GM12878 (cell line): ENCODE measurements around the gene PIP4K2A. TPM values are rescaled to one million over a fixed set of nuclear protein-coding genes. Genes with fewer than 3 reads are reported as not detected.

Experiments used
- ATAC-seq: fragments of 200-7000 bp; cut with Tn5 transposase; 3 replicates; pipeline ENCODE4 v1.9.1; 2020; ENCODE audit warnings: mild to moderate bottlenecking, moderate library complexity
- BruUV-seq: library from RNA; stranded (reverse); fragments of 400-500 nt; replicated peaks from 2 replicates; lab custom pipeline; 2021; lab: Mats Ljungman, UMichigan
- CTCF ChIA-PET: fragments of 300-600 bp; sonication (Branson Sonifier 250); formaldehyde crosslinking; extraction: SDS; loops from one replicate; lab custom pipeline; 2021; ENCODE audit warnings: inconsistent platforms; lab: Yijun Ruan, JAX
- POLR2A ChIA-PET: fragments of 350-600 bp; formaldehyde crosslinking; extraction: SDS; loops from one replicate; lab custom pipeline; 2021; ENCODE audit warnings: inconsistent platforms; lab: Charles Lee
- RAD21 ChIA-PET: fragments of 300-600 bp; sonication (Branson Sonifier 250); formaldehyde crosslinking; loops from one replicate; lab custom pipeline; 2023; ENCODE audit warnings: antibody characterized with exemption; ENCODE audit not compliant: unreplicated experiment; lab: Charles Lee
- SMC1A ChIA-PET: fragments of 300-600 bp; sonication (Branson Sonifier 250); formaldehyde crosslinking; loops from one replicate; lab custom pipeline; 2023; ENCODE audit not compliant: unreplicated experiment, uncharacterized antibody; lab: Charles Lee
- DNase-seq: peaks from one replicate; pipeline ENCODE4 v3.0.0-alpha.2; 2011; ENCODE audit warnings: low read depth, low spot score
- FAIRE-seq: peaks from 3 replicates; lab custom pipeline; 2011; peaks lifted over from hg19 to GRCh38; lab: Jason Lieb, UNC
- H2AFZ ChIP-seq: 2 replicates; pipeline ENCODE4 v1.6.0; 2011; ENCODE audit warnings: low read depth, low read length, control low read depth; ENCODE audit not compliant: control insufficient read depth
- H3K27ac ChIP-seq: 2 replicates; pipeline ENCODE4 v1.5.1; 2011; ENCODE audit warnings: control low read depth; ENCODE audit not compliant: control insufficient read depth, insufficient read depth
- H3K27me3 ChIP-seq, 2 experiments: replicated peaks in 1 of 2; 2 replicates each; pipeline versions ENCODE4 v1.6.0 to v1.6.1; 2011; ENCODE audit warnings: low read length in 1 of 2; ENCODE audit not compliant: control insufficient read depth in 2 of 2, insufficient read depth in 2 of 2
- H3K36me3 ChIP-seq, 2 experiments: 2 replicates each; pipeline ENCODE4 v1.5.1; 2011; ENCODE audit warnings: low read length in 1 of 2; ENCODE audit not compliant: control insufficient read depth in 2 of 2, insufficient read depth in 2 of 2
- H3K4me1 ChIP-seq: 2 replicates; pipeline ENCODE4 v1.6.1; 2011; ENCODE audit warnings: mild to moderate bottlenecking, low read length, moderate library complexity, mixed read lengths; ENCODE audit not compliant: control insufficient read depth, insufficient read depth
- H3K4me2 ChIP-seq: 2 replicates; pipeline ENCODE4 v1.6.0; 2011; ENCODE audit warnings: control low read depth; ENCODE audit not compliant: control insufficient read depth, insufficient read depth
- H3K4me3 ChIP-seq: fragments of 200-600 bp; sonication (generic); 2 replicates; pipeline ENCODE4 v1.5.1; 2016
- H3K79me2 ChIP-seq: 2 replicates; pipeline ENCODE4 v1.6.0; 2011; ENCODE audit warnings: low read length; ENCODE audit not compliant: control insufficient read depth, insufficient read depth
- H3K9ac ChIP-seq: 2 replicates; pipeline ENCODE4 v1.8.0; 2011; ENCODE audit warnings: low read length, control low read depth, mixed read lengths; ENCODE audit not compliant: control insufficient read depth, insufficient read depth
- H3K9me3 ChIP-seq: replicated peaks from 3 replicates; pipeline ENCODE4 v1.5.1; 2011; ENCODE audit warnings: mild to moderate bottlenecking, low read length; ENCODE audit not compliant: control insufficient read depth, insufficient read depth
- H4K20me1 ChIP-seq: 2 replicates; pipeline ENCODE4 v1.6.0; 2011; ENCODE audit not compliant: control insufficient read depth, insufficient read depth
- ATF2 ChIP-seq: IDR thresholded peaks from 2 replicates; pipeline ENCODE4 v1.6.1; 2012; ENCODE audit warnings: low read length, inconsistent platforms
- CBFB ChIP-seq: IDR thresholded peaks from 2 replicates; pipeline ENCODE4 v1.6.1; 2016; ENCODE audit warnings: antibody characterized with exemption, low read depth
- HDAC6 ChIP-seq: fragments of 200-600 bp; sonication (generic); IDR thresholded peaks from one replicate; pipeline ENCODE4 v1.8.0; 2017; ENCODE audit warnings: antibody characterized with exemption; ENCODE audit not compliant: unreplicated experiment
- HDGF ChIP-seq: fragments of 450-650 bp; IDR thresholded peaks from 2 replicates; pipeline ENCODE4 v1.6.1; 2016; ENCODE audit warnings: antibody characterized with exemption
- JUND ChIP-seq: IDR thresholded peaks from 2 replicates; pipeline ENCODE4 v1.6.1; 2012; ENCODE audit warnings: low read depth, mild to moderate bottlenecking, low read length, improper control_type of control experiment, moderate library complexity
- LARP7 ChIP-seq: fragments of 450-650 bp; IDR thresholded peaks from 2 replicates; pipeline ENCODE4 v1.6.1; 2017; ENCODE audit warnings: mild to moderate bottlenecking
- PAX5 ChIP-seq: IDR thresholded peaks from 2 replicates; pipeline ENCODE4 v1.6.1; 2011; ENCODE audit warnings: low read depth, low read length, borderline replicate concordance
- SIN3A ChIP-seq: IDR thresholded peaks from 2 replicates; pipeline ENCODE4 v1.6.1; 2012; ENCODE audit warnings: low read depth, low read length, improper control_type of control experiment
- SIX5 ChIP-seq: IDR thresholded peaks from 2 replicates; pipeline ENCODE4 v1.6.1; 2011; ENCODE audit warnings: mild to moderate bottlenecking, low read depth, low read length, moderate library complexity; ENCODE audit not compliant: severe bottlenecking
- SRF ChIP-seq, 2 experiments: IDR thresholded peaks; 2 replicates each; pipeline ENCODE4 v1.6.1; 2011; ENCODE audit warnings: low read depth in 2 of 2, low read length in 2 of 2, mild to moderate bottlenecking in 1 of 2, moderate library complexity in 1 of 2
- SUPT20H ChIP-seq: IDR thresholded peaks from 2 replicates; pipeline ENCODE4 v1.6.1; 2011; ENCODE audit warnings: low read depth, mild to moderate bottlenecking, low read length, moderate library complexity, borderline replicate concordance; ENCODE audit not compliant: control insufficient read depth
- TCF3 ChIP-seq: IDR thresholded peaks from 2 replicates; pipeline ENCODE4 v1.6.1; 2012; ENCODE audit warnings: low read depth, mild to moderate bottlenecking, low read length, borderline replicate concordance; ENCODE audit not compliant: insufficient read depth
- ZNF622 ChIP-seq: fragments of 450-650 bp; IDR thresholded peaks from 2 replicates; pipeline ENCODE4 v1.6.1; 2017; ENCODE audit warnings: mild to moderate bottlenecking, inconsistent platforms
- ZSCAN29 ChIP-seq: fragments of 450-650 bp; IDR thresholded peaks from 2 replicates; pipeline ENCODE4 v1.6.1; 2017; ENCODE audit warnings: mild to moderate bottlenecking, moderate library complexity
- WGBS: methylation state at CpG from one replicate; pipeline ENCODE4 v1.1.6; 2016; ENCODE audit warnings: low lambda C conversion rate; ENCODE audit not compliant: insufficient replicate concordance, insufficient coverage; ENCODE audit errors: missing lambda C conversion rate; 5-methylcytosine and 5-hydroxymethylcytosine counted together
- in situ Hi-C: fragments of 300-500 bp; cut with MboI; formaldehyde crosslinking; loops from 9 replicates; pipeline ENCODE4 v1.14.3; 2018; ENCODE audit warnings: mixed read lengths
- intact Hi-C: fragments of 100-400 bp; cut with micrococcal nuclease; formaldehyde crosslinking; loops from one replicate; pipeline ENCODE4 v1.14.2; 2022; ENCODE audit not compliant: unreplicated experiment
- polyA plus RNA-seq, 11 experiments: library from polyadenylated mRNA; depleted of rRNA in 4 of 11; unstranded in 6 of 11; stranded (reverse) in 5 of 11; fragments of >200 nt; fragmentation: Nextera tagmentation in 4 of 11; fragmentation: Illumina TruSeq in 1 of 11; extraction: Ambion mirVana in 4 of 11; extraction: Trizol in 1 of 11; gene quantifications; 1 replicate in 1 of 11; 2 replicates in 10 of 11; pipeline versions ENCODE4 v1.2.1 to v1.2.3, GENCODE V29; 2011 to 2016; ENCODE audit warnings: inconsistent platforms in 2 of 11, missing spikeins in 2 of 11, low read depth in 1 of 11
- total RNA-seq, 4 experiments: library from RNA; depleted of rRNA in 3 of 4; stranded (reverse); fragments of >200 nt in 3 of 4; fragmentation: Illumina TruSeq in 1 of 4; extraction: Trizol in 1 of 4; gene quantifications; 2 replicates each; pipeline versions ENCODE4 v1.2.1 to v1.2.3, GENCODE V29; 2013 to 2021
- TF ChIP-seq, protein P1 (sequence below): fragments of 450-650 bp; IDR thresholded peaks from 2 replicates; pipeline ENCODE4 v1.6.1; 2017; ENCODE audit warnings: antibody characterized with exemption, mild to moderate bottlenecking, moderate library complexity

The PIP4K2A gene
- total and polyA plus RNA-seq, 10 of the 15 experiments (the other 5 are each of a cell fraction or from before 2014, with no cell fraction given) = 54.3 to 139 (median 84.4) TPM

DNA sequence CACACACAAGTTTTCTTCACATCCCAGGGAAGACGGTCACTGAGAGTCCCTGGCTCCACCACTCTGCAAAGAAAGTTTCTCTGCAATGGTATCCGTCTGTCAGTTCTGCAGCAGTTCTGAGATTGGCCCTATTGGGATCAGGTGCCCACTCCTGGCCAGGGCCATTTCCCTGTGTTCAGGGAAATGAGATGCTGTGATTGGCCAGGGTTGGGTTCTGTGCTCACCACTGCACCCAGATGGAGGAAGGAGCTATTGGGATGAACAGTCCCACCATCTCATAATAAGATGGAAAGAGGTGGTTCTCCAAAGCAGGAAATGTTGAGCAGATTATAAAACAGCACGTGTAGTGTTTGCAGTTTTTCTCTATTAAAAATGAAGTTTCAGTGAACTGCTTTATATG lies 13.3 kb upstream of the PIP4K2A start:
- FAIRE-seq (no peak), DNase-seq (no peak), ATAC-seq (no peak)
- POLR2A ChIA-PET = interaction anchor here (0.6 to 1.6 kb wide), 4 partner anchors 14 to 98 kb away, joined by 3 to 11 read pairs (median 4); partner anchors contain the start of gene PIP4K2A
- intact Hi-C loops (no loop called here), in situ Hi-C loops (no loop called here)
- CTCF ChIA-PET = interaction anchor here (1.0 to 4.8 kb wide), 5 partner anchors 13 to 155 kb away, joined by 3 to 20 read pairs (median 4); no protein-coding TSS in a partner anchor
- SMC1A ChIA-PET = interaction anchor here (0.8 to 4.2 kb wide), 10 partner anchors 10 to 110 kb away, joined by 3 to 21 read pairs (median 4); no protein-coding TSS in a partner anchor
- TF ChIP-seq, protein P1, sequence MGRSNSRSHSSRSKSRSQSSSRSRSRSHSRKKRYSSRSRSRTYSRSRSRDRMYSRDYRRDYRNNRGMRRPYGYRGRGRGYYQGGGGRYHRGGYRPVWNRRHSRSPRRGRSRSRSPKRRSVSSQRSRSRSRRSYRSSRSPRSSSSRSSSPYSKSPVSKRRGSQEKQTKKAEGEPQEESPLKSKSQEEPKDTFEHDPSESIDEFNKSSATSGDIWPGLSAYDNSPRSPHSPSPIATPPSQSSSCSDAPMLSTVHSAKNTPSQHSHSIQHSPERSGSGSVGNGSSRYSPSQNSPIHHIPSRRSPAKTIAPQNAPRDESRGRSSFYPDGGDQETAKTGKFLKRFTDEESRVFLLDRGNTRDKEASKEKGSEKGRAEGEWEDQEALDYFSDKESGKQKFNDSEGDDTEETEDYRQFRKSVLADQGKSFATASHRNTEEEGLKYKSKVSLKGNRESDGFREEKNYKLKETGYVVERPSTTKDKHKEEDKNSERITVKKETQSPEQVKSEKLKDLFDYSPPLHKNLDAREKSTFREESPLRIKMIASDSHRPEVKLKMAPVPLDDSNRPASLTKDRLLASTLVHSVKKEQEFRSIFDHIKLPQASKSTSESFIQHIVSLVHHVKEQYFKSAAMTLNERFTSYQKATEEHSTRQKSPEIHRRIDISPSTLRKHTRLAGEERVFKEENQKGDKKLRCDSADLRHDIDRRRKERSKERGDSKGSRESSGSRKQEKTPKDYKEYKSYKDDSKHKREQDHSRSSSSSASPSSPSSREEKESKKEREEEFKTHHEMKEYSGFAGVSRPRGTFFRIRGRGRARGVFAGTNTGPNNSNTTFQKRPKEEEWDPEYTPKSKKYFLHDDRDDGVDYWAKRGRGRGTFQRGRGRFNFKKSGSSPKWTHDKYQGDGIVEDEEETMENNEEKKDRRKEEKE = no peak
- TF ChIP-seq SUPT20H (no peak), PAX5 (no peak), SIX5 (no peak), ZNF622 (no peak), CBFB (no peak), LARP7 (no peak), HDGF (no peak), ZSCAN29 (no peak), TCF3 (no peak), SIN3A (no peak), JUND (no peak), HDAC6 (no peak), SRF (IDR thresholded peaks at IDR 0.05; ENCODE audit: low read depth in 2 of 2, low read length in 2 of 2) (no peak), ATF2 (no peak)
- BruUV-seq = no TSS peak
- Histone ChIP-seq H3K4me3 (no peak overlapping the region), H3K36me3 (no peaks in the 10 kb centered on the region), H3K4me2 (no peak overlapping the region), H3K9me3 (no peaks in the 10 kb centered on the region), H2AFZ (no peak overlapping the region), H3K79me2 (no peaks in the 10 kb centered on the region), H3K4me1 (peaks cover 21% of the 10 kb centered on the region), H3K9ac (no peak overlapping the region), H3K27ac (no peak overlapping the region), H4K20me1 (no peaks in the 10 kb centered on the region), H3K27me3 (no peaks in the 10 kb centered on the region)
- 92% methylated on average over 3 of the region's 3 CpGs for WGBS
- RAD21 ChIA-PET = interaction anchor here (0.6 to 3.2 kb wide), 12 partner anchors 13 to 254 kb away, joined by 3 to 8 read pairs (median 4); partner anchors contain the start of gene PIP4K2A
